Gastroesophageal sphincter (tissue), 3 donors: Measurements from ENCODE around the gene IER3.

Experiments
- POLR2A ChIP-seq, 2 donors: fragments of 450-650 bp; IDR thresholded peaks; one replicate each; pipeline ENCODE4 v1.6.1; 2017; ENCODE audit warnings: antibody characterized with exemption in 2 of 2, mild to moderate bottlenecking in 2 of 2, moderate library complexity in 1 of 2
- TF ChIP-seq, protein P1 (sequence below), 4 experiments: fragments of 200-600 bp in 2 of 4; fragments of 450-650 bp in 2 of 4; sonication (generic) in 1 of 4; IDR thresholded peaks; one replicate each; pipeline ENCODE4 v1.5.1; 2017 to 2019; ENCODE audit warnings: antibody characterized with exemption in 4 of 4, mild to moderate bottlenecking in 2 of 4, moderate library complexity in 2 of 4

DNA sequence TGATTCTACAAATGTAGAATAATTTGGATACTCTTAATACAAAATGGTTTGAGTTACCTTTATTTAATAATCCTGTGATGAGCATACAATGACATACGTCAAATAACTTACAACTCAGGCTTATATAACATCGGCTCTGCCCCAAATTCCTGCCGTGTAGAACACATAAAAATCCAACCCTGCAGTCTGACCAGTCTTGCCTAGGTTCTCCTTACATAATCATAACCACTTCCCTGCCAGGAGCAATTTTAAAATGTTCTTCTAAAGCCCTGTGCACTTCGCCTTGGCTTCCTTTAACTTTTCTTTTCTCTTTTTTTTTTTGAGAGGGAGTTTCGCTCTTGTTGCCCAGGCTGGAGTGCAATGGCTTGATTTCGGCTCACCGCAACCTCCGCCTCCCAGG, 16.2 kb upstream of the IER3 start:
- TF ChIP-seq, protein P1, sequence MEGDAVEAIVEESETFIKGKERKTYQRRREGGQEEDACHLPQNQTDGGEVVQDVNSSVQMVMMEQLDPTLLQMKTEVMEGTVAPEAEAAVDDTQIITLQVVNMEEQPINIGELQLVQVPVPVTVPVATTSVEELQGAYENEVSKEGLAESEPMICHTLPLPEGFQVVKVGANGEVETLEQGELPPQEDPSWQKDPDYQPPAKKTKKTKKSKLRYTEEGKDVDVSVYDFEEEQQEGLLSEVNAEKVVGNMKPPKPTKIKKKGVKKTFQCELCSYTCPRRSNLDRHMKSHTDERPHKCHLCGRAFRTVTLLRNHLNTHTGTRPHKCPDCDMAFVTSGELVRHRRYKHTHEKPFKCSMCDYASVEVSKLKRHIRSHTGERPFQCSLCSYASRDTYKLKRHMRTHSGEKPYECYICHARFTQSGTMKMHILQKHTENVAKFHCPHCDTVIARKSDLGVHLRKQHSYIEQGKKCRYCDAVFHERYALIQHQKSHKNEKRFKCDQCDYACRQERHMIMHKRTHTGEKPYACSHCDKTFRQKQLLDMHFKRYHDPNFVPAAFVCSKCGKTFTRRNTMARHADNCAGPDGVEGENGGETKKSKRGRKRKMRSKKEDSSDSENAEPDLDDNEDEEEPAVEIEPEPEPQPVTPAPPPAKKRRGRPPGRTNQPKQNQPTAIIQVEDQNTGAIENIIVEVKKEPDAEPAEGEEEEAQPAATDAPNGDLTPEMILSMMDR (IDR thresholded peaks at IDR 0.05): no peak
- TF ChIP-seq POLR2A (IDR thresholded peaks at IDR 0.05): no peak
